ENCODE measurements around the gene SLIRP.
A peak's percentile ranks its signal among the peaks of the same experiment; 100 is the strongest.
"Not testable (repeated sequence)": the region's sequence is repeated elsewhere in the genome, so short reads cannot be mapped to it uniquely, and the experiment has no call there.

The SLIRP gene

DNA sequence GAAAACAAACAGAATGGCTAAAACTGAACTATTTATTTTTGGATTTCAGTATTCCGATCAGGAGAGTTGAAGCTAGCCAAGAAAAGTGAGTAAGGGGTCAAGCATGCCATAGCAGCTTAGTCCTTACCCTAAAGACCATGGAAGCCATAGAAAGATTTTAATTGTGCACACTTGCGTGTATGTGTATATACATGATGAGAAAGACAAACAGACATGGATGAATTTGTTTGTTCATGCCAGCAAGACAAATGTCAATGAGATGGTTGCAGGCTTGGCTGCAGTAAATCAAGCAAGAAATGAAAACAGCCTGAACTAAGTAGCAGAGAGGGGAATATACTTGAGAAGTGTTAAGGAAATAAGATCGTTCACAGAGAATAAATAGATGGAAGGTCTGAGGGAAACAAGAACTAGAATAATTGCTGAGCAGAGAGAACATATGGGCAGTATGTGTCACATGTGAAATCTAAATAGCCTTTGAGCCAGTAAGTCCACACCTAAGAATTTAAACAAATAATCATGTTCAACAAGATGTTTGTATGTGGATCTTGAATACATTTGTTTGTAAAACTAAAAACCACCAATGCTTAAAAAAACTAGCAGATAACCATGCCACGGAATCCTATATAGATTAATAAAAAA, 38.3 kb downstream of the SLIRP start:
- no peak for DNase-seq

DNA sequence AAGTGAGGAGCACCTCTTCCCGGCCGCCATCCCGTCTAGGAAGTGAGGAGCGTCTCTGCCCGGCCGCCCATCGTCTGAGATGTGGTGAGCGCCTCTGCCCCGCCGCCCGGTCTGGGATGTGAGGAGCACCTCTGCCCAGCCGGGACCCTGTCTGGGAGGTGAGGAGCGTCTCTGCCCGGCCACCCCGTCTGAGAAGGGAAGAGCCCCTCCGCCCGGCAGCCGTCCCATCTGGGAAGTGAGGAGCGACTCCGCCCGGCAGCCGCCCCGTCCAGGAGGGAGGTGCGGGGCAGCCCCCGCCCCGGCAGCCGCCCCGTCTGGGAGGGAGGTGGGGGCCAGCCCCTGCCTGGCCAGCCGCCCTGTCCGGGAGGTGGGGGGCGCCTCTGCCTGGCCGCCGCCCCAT, 39.5 kb downstream of the SLIRP start:
- not testable (repeated sequence) for DNase-seq

DNA sequence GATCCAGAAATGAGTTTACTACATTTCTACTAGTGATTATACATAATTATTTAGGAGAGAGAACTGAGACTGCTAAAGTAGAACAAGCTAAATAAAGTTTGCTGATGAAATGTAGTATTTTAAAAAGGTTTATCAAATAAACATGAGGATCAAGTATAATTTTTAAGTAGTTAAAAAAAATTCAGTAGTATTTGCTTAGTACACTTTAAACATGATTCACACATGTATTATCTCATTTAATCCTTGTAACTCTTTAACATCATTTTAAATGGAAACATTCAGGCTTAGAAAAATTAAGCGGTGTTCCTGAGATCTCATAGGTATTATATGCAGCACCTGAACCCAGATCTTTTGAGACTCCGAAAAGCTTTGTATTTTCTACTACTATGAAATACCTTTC, 44.4 kb downstream of the SLIRP start:
- no peak for DNase-seq

DNA sequence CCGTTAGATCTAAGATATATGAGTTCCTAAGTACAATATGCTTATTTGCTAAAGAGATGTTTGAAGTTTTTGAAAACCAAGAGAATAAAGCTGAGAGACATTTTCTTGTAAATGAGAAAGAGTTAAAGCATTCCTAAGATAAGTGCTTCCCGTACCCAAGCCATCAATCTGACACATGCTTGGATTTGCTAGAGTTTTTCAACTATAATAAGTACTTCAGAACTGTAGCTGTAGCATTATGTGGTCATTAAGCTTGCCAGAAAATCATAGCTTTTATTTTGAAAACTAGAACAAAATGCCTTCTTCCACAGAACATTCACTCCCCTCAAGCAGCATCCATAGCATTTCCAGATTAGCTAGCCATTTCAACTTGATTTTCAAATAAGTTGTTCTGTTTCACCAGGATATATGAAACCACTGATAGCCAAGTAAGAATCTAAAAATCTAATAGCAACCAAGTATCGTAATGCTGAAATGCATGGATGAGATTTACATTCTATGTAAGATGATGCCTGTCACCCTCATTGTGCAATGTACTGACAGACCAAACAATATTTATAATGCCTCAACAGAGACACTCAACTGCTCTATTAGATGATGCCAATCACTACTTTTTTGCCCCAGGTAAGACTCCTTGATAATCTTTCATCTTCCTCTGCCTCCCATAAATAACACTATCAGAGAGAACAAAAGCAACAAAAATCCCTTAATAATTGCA, 45.1 kb downstream of the SLIRP start:
- no peak for DNase-seq

DNA sequence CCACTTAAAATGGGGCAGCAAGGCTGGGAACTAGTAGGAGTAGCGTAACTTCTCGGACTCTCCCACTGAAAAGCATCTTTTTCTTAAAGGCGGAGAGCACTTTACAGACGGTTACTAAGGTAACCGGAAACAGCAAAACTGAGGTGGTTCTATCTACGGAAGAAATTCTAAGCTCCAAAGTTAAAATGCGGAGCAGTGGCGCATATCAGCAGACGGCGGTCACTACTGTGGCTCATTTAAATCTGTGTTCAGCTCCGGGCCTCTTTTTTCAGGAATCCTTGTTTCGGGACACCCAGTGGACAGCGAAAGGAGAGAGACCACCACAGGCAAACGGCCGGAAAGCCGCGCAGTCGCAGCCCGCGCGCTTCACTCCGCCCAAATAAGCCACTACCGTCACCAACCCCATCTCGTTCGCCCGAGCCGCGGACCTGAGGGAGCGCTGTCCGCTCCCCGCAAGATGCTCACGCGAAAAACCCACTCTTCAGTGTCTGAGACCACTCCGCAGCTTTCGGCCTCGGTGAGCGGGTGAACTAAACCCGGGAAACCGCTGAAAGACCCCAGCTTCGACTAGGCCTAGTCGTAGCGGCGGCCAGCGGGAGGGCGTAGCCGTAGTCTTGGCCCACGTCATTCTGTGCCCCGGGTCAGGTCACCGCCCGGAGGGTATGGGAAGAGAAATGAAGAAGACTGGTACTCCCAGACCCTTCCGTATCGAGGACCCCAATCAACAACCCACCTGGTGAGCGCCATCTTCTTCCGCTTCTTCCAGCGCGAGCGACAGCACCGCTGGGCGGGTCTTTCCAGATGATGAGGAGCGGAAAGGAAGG, 52.7 kb downstream of the SLIRP start, which contains the start of gene SNW1:
TSS of gene SNW1 (minus strand) at position 776 of the 824 bp plus-strand sequence. CDS start at position 747, 29 bp downstream.
- DNase-seq: peak; percentile 96

DNA sequence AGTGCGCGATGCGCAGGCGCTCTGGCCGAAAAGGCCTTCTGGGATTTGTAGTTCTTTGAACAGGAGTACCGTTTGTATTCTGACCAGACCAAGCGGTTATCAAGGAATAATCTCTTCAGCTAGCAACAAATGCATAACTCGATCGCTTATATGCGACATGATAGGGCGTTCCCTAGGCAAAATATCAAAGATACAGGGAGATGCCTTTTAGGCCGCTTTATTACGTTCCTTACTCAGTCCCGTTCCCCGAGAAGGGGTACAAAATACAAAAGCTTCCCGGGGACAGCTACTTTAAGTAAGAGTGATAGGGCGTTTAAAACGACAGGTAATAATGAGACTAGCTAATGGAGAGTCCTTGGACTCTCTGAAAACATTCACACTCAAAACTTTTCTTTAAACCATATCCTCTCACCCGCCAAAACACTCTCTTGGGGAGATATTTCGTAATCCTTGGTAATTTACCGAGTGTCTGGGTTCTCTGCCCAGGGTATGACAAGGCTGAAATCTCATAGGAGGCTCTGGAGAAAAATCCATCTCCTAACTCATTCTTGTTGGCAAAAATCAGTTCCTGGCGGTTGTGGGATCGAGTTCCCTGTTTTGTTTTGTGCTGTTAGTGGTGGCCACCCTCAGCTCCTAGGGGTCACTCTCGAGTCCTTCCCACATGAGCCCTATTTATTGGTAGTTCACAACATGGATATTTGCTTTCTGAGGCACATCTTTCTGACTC, 53.5 kb downstream of the SLIRP start:
- peak; percentile 36 for DNase-seq

DNA sequence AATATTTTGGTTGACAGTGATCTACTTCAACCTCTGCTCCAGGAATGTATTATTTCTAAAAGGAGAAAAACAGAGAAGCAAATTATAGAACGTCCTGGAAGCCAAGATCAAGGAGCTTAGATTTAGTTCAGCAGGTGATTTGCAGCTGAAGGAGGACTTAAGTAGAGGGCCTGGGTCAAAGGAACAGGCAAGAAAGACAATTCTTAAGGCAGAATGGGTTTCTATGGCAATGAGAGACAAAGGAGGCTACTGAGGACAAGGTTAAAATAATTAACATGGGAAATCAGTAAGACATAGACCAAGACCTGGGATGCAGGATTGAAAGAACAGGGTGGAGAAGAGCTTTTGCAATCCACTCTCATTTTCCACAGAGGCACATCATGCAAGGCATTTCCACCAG, 55.4 kb downstream of the SLIRP start:
- no peak for DNase-seq

DNA sequence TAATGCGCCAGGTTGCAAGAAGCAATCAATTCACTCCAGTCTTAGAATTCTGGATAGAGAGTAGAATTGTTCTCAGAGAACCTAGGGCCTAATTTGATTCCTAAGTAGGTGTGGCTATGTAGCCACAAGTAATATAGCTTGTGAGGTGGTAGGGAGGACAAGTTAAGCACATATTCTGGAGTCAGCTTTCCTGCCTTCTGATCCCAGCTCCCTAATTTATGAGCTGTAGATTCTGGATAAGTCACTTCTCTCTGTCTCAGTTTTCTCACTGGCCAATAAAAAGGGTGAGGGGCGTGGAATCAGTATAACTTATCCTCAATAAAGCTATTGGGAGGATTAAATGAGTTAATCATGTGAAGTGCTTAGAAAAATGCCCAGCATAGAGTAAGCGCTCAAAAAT, 56.1 kb downstream of the SLIRP start:
- no peak for DNase-seq

Measured in femur (tissue), 1 donor.